H1 (cell line): ENCODE data around the gene AVPR1A. TPM values are rescaled to one million over a fixed set of nuclear protein-coding genes. Genes with fewer than 3 reads are reported as not detected.
"Not testable (repeated sequence)": the region's sequence is repeated elsewhere in the genome, so short reads cannot be mapped to it uniquely, and the experiment has no call there.

ENCODE experiments used
- CTCF ChIA-PET: fragments of 300-600 bp; sonication (Branson Sonifier 250); formaldehyde crosslinking; loops from one replicate; lab custom pipeline; 2021; ENCODE audit not compliant: partially characterized antibody; lab: Charles Lee
- POLR2A ChIA-PET: fragments of 300-600 bp; sonication (Branson Sonifier 250); formaldehyde crosslinking; loops from one replicate; lab custom pipeline; 2021; ENCODE audit warnings: inconsistent platforms; ENCODE audit not compliant: partially characterized antibody; lab: Charles Lee
- DNase-seq, 2 experiments: peaks; one replicate each; pipeline versions ENCODE4 v3.0.0 to v3.0.0-alpha.2; 2010 to 2022; ENCODE audit warnings: low spot score in 2 of 2, low read depth in 1 of 2, mixed read lengths in 1 of 2
- FAIRE-seq: peaks from 2 replicates; lab custom pipeline; 2011; peaks lifted over from hg19 to GRCh38; lab: Jason Lieb, UNC
- H2AFZ ChIP-seq: 2 replicates; pipeline ENCODE4 v1.8.1; 2012; ENCODE audit warnings: low read length, inconsistent platforms
- H2AK5ac ChIP-seq: 2 replicates; pipeline ENCODE4 v1.6.1; 2013; ENCODE audit warnings: low read depth, low read length
- H2BK120ac ChIP-seq: replicated peaks from 2 replicates; pipeline ENCODE3; 2013; ENCODE audit warnings: low read depth, low read length, inconsistent platforms
- H2BK12ac ChIP-seq: 2 replicates; pipeline ENCODE4 v1.6.1; 2013; ENCODE audit warnings: low read depth, low read length
- H2BK15ac ChIP-seq: 2 replicates; pipeline ENCODE4 v1.6.1; 2013; ENCODE audit warnings: low read length
- H2BK20ac ChIP-seq: 2 replicates; pipeline ENCODE4 v1.6.1; 2013; ENCODE audit warnings: low read length
- H2BK5ac ChIP-seq: 2 replicates; pipeline ENCODE4 v1.6.1; 2013; ENCODE audit warnings: low read depth, low read length
- H3K14ac ChIP-seq: 2 replicates; pipeline ENCODE4 v1.6.1; 2013; ENCODE audit warnings: inconsistent platforms; ENCODE audit not compliant: insufficient read length
- H3K18ac ChIP-seq: 2 replicates; pipeline ENCODE4 v1.6.1; 2013; ENCODE audit warnings: low read length; ENCODE audit errors: extremely low read depth
- H3K23ac ChIP-seq: 2 replicates; pipeline ENCODE4 v1.6.1; 2013; ENCODE audit warnings: inconsistent platforms; ENCODE audit not compliant: insufficient read length
- H3K23me2 ChIP-seq: 2 replicates; pipeline ENCODE4 v1.6.1; 2013; ENCODE audit warnings: low read depth, low read length
- H3K27ac ChIP-seq: 2 replicates; pipeline ENCODE4 v1.6.1; 2011; ENCODE audit warnings: low read depth, low read length, inconsistent platforms
- H3K27me3 ChIP-seq, 4 experiments: replicated peaks in 1 of 4; 1 replicate in 1 of 4; 2 replicates in 3 of 4; pipeline versions ENCODE4 v1.6.1 to v1.8.1; 2011 to 2013; ENCODE audit warnings: low read length in 3 of 4, mild to moderate bottlenecking in 3 of 4, inconsistent platforms in 2 of 4, mixed read lengths in 2 of 4, moderate library complexity in 1 of 4; ENCODE audit not compliant: control insufficient read depth in 3 of 4, insufficient read depth in 3 of 4; ENCODE audit errors: extremely low read depth in 1 of 4
- H3K36me3 ChIP-seq, 4 experiments: 2 replicates each; pipeline versions ENCODE4 v1.6.1 to v1.8.1; 2011 to 2013; ENCODE audit warnings: mild to moderate bottlenecking in 4 of 4, low read length in 3 of 4, moderate library complexity in 2 of 4, control low read depth in 1 of 4, inconsistent platforms in 1 of 4; ENCODE audit not compliant: insufficient read depth in 4 of 4, control insufficient read depth in 2 of 4
- H3K4ac ChIP-seq: replicated peaks from 2 replicates; pipeline ENCODE3; 2013; ENCODE audit warnings: low read length, low read depth, mixed read lengths, inconsistent platforms; ENCODE audit not compliant: insufficient read length
- H3K4me1 ChIP-seq, 4 experiments: replicated peaks in 1 of 4; 1 replicate in 1 of 4; 2 replicates in 3 of 4; pipeline versions ENCODE4 v1.6.1 to v1.8.1; 2011 to 2013; ENCODE audit warnings: low read length in 3 of 4, inconsistent platforms in 2 of 4, mixed read lengths in 1 of 4; ENCODE audit not compliant: insufficient read depth in 4 of 4, control insufficient read depth in 3 of 4
- H3K4me2 ChIP-seq, 2 experiments: 2 replicates each; pipeline versions ENCODE4 v1.6.1 to v1.8.1; 2011 to 2013; ENCODE audit warnings: low read depth in 2 of 2, low read length in 2 of 2, control low read depth in 1 of 2, inconsistent platforms in 1 of 2, mild to moderate bottlenecking in 1 of 2; ENCODE audit not compliant: insufficient read depth in 1 of 2
- H3K4me3 ChIP-seq, 4 experiments: fragments of 200-600, 300-600 bp in 1 of 4; sonication (generic), shearing (Covaris generic), sonication (Bioruptor Twin) in 1 of 4; 2 replicates each; pipeline versions ENCODE4 v1.5.1 to v1.8.1; 2011 to 2016; ENCODE audit warnings: low read length in 4 of 4, low read depth in 3 of 4, control low read depth in 2 of 4, inconsistent platforms in 2 of 4, mild to moderate bottlenecking in 2 of 4, mixed read lengths in 1 of 4, moderate library complexity in 1 of 4; ENCODE audit not compliant: insufficient read depth in 2 of 4; ENCODE audit errors: extremely low read depth in 1 of 4
- H3K56ac ChIP-seq: replicated peaks from 2 replicates; pipeline ENCODE3; 2013; ENCODE audit warnings: low read depth, mild to moderate bottlenecking, mixed read lengths, low read length, inconsistent platforms; ENCODE audit not compliant: insufficient read length
- H3K79me1 ChIP-seq: 2 replicates; pipeline ENCODE4 v1.6.1; 2013; ENCODE audit warnings: low read depth, low read length, control low read depth
- H3K79me2 ChIP-seq, 2 experiments: 2 replicates each; pipeline versions ENCODE4 v1.6.1 to v1.8.1; 2012 to 2013; ENCODE audit warnings: low read length in 2 of 2, mild to moderate bottlenecking in 2 of 2, inconsistent platforms in 1 of 2; ENCODE audit not compliant: insufficient read depth in 2 of 2, control insufficient read depth in 1 of 2
- H3K9ac ChIP-seq, 4 experiments: replicated peaks in 1 of 4; 1 replicate in 1 of 4; 2 replicates in 3 of 4; pipeline versions ENCODE4 v1.6.1 to v1.8.1; 2011 to 2013; ENCODE audit warnings: low read depth in 3 of 4, low read length in 3 of 4, control low read depth in 2 of 4, mild to moderate bottlenecking in 2 of 4, moderate library complexity in 2 of 4, inconsistent platforms in 1 of 4; ENCODE audit errors: extremely low read depth in 1 of 4
- H3K9me3 ChIP-seq, 2 experiments: 2 replicates each; pipeline versions ENCODE4 v1.6.1 to v1.8.1; 2012 to 2013; ENCODE audit warnings: mild to moderate bottlenecking in 2 of 2, moderate library complexity in 2 of 2, control low read depth in 1 of 2, inconsistent platforms in 1 of 2, low read depth in 1 of 2, low read length in 1 of 2, mixed read lengths in 1 of 2; ENCODE audit not compliant: insufficient read depth in 2 of 2
- H4K20me1 ChIP-seq, 2 experiments: replicated peaks in 1 of 2; 2 replicates each; pipeline versions ENCODE3 to v1.8.1; 2011 to 2013; ENCODE audit warnings: inconsistent platforms in 2 of 2, low read length in 2 of 2, mild to moderate bottlenecking in 1 of 2; ENCODE audit not compliant: insufficient read depth in 2 of 2, control insufficient read depth in 1 of 2
- H4K5ac ChIP-seq: 2 replicates; pipeline ENCODE4 v1.6.1; 2013; ENCODE audit warnings: low read length, low read depth, mixed read lengths, inconsistent platforms; ENCODE audit not compliant: insufficient read length
- H4K8ac ChIP-seq: 2 replicates; pipeline ENCODE4 v1.8.0; 2013; ENCODE audit warnings: mild to moderate bottlenecking, moderate library complexity, low read length, inconsistent platforms; ENCODE audit not compliant: insufficient read depth; ENCODE audit errors: extremely low read depth
- H4K91ac ChIP-seq: replicated peaks from 2 replicates; pipeline ENCODE3; 2013; ENCODE audit warnings: low read length, mixed read lengths, inconsistent platforms; ENCODE audit not compliant: insufficient read length
- WGBS, 2 experiments: shearing (Covaris generic) in 1 of 2; methylation state at CpG; one replicate each; pipeline versions ENCODE4 v1.1.6 to v1.1.7; 2013 to 2015; ENCODE audit warnings: low lambda C conversion rate in 2 of 2, mixed read lengths in 2 of 2, inconsistent platforms in 1 of 2, low coverage in 1 of 2, missing lambda C conversion rate in 1 of 2; ENCODE audit not compliant: insufficient replicate concordance in 2 of 2, insufficient coverage in 1 of 2, insufficient read length in 1 of 2; ENCODE audit errors: extremely low coverage in 1 of 2, missing lambda C conversion rate in 1 of 2; 5-methylcytosine and 5-hydroxymethylcytosine counted together
- polyA plus RNA-seq, 7 experiments: library from polyadenylated mRNA; depleted of rRNA in 3 of 7; stranded (reverse) in 5 of 7; unstranded in 2 of 7; fragments of >200 nt in 5 of 7; fragments of 200-250 nt in 2 of 7; gene quantifications; 1 replicate in 5 of 7; 2 replicates in 1 of 7; 4 replicates in 1 of 7; pipeline versions ENCODE4 v1.2.1 to v1.2.3, GENCODE V29; 2011 to 2013; ENCODE audit warnings: missing spikeins in 2 of 7, mixed read lengths in 2 of 7
- total RNA-seq: library from RNA; stranded (reverse); fragmentation: NEBNext Ultra II Directional; extraction: Animal tissue kit (Norgen Biotek cat#: 25700); gene quantifications from 2 replicates; pipeline ENCODE4 v1.2.1, GENCODE V29; 2021

Gene AVPR1A
- total and polyA plus RNA-seq, 2 of the 8 experiments (the other 6 are each of a cell fraction or from before 2014, with no cell fraction given), result 0.14 to 0.20 TPM

- whole genome bisulfite sequencing, 2 experiments, result 85% methylated on average over 6 of the region's 6 CpGs; no CpG with 5 or more reads in 1 of the 2 experiments
- not testable (repeated sequence) for H3K4ac ChIP-seq, H3K18ac ChIP-seq
These were observed 16.7 kb upstream of the AVPR1A start for GRCh38 chr12:63167741-63168140.

More at GRCh38 chr12:63167741-63168140, 16.7 kb upstream of the AVPR1A start:
- H3K79me2 ChIP-seq, H2AK5ac ChIP-seq, H2BK15ac ChIP-seq, POLR2A ChIA-PET, H4K91ac ChIP-seq, H3K4me3 ChIP-seq, H3K4me2 ChIP-seq, H3K4me1 ChIP-seq, H3K27ac ChIP-seq, H3K14ac ChIP-seq, FAIRE-seq, H3K23ac ChIP-seq, H3K36me3 ChIP-seq, H3K56ac ChIP-seq, H3K9ac ChIP-seq, H3K27me3 ChIP-seq, H2BK12ac ChIP-seq, H4K5ac ChIP-seq, H2BK5ac ChIP-seq, H3K23me2 ChIP-seq, H3K9me3 ChIP-seq, DNase-seq, H2BK20ac ChIP-seq, H4K20me1 ChIP-seq, H3K79me1 ChIP-seq, H4K8ac ChIP-seq, H2AFZ ChIP-seq, H2BK120ac ChIP-seq: not testable (repeated sequence)
- CTCF ChIA-PET, result interaction anchor here (0.7 to 3.7 kb wide), 2 partner anchors 16 to 98 kb away, joined by 3 to 19 read pairs; partner anchors contain the start of gene AVPR1A
